Stimulated activated CD8-positive, alpha-beta memory T cell treated with anti-CD3 and anti-CD28 coated beads, Interleukin-7, amount 100 ng/mL, for 1 hour (primary cell): ENCODE data around the gene RPGRIP1.
"Not testable (repeated sequence)": the region's sequence is repeated elsewhere in the genome, so short reads cannot be mapped to it uniquely, and the experiment has no call there.

Source experiments
- DNase-seq, 2 donors: peaks; one replicate each; pipeline ENCODE4 v3.0.0-alpha.2; 2020; ENCODE audit warnings: low read depth in 2 of 2

RPGRIP1 gene

GRCh38 chr14:21279783-21280182 is at the start of gene RPGRIP1:
Gene RPGRIP1, plus strand, starts transcription at chr14:21280083. Its CDS starts 7,894 bp downstream, at chr14:21287977.
- no peak for DNase-seq

- no peak for DNase-seq
Observed at GRCh38 chr14:21231020-21231652, 48.7 kb upstream of the RPGRIP1 start.

GRCh38 chr14:21233457-21234076 is 46.3 kb upstream of the RPGRIP1 start:
- DNase-seq, result no peak

- no peak for DNase-seq
Observed at GRCh38 chr14:21234112-21234511, 45.8 kb upstream of the RPGRIP1 start.

- no peak for DNase-seq
Observed at GRCh38 chr14:21236948-21237797, 42.7 kb upstream of the RPGRIP1 start.

- DNase-seq, result no peak
Observed at GRCh38 chr14:21238823-21239518, 40.9 kb upstream of the RPGRIP1 start.

- DNase-seq, result no peak
Observed at GRCh38 chr14:21240417-21240816, 39.5 kb upstream of the RPGRIP1 start.

GRCh38 chr14:21241218-21241819 is 38.6 kb upstream of the RPGRIP1 start:
- no peak for DNase-seq

- DNase-seq, result no peak
Observed at GRCh38 chr14:21244544-21244943, 35.3 kb upstream of the RPGRIP1 start.

GRCh38 chr14:21245813-21246212 is 34.1 kb upstream of the RPGRIP1 start:
- no peak for DNase-seq

- DNase-seq, result no peak
Observed at GRCh38 chr14:21248338-21248737, 31.5 kb upstream of the RPGRIP1 start.

GRCh38 chr14:21248739-21249411 is 31.0 kb upstream of the RPGRIP1 start:
- no peak for DNase-seq

GRCh38 chr14:21251215-21251614 is 28.7 kb upstream of the RPGRIP1 start:
- no peak for DNase-seq

- no peak for DNase-seq
Observed at GRCh38 chr14:21252149-21252548, 27.7 kb upstream of the RPGRIP1 start.

- DNase-seq, result no peak
Observed at GRCh38 chr14:21255385-21256101, 24.3 kb upstream of the RPGRIP1 start.

- DNase-seq, result not testable (repeated sequence)
Observed at GRCh38 chr14:21256102-21256447, 23.8 kb upstream of the RPGRIP1 start.

GRCh38 chr14:21256539-21257393 is 23.1 kb upstream of the RPGRIP1 start:
- no peak for DNase-seq

GRCh38 chr14:21257394-21257909 is 22.4 kb upstream of the RPGRIP1 start:
- no peak for DNase-seq
